Ishikawa (cell line): ENCODE results near the gene NTM.

ENCODE experiments used
- CEBPB ChIP-seq: IDR thresholded peaks from 2 replicates; pipeline ENCODE4 v1.6.1; 2012
- CREB1 ChIP-seq: IDR thresholded peaks from 2 replicates; pipeline ENCODE4 v1.6.1; 2012; ENCODE audit warnings: low read depth
- EGR1 ChIP-seq: IDR thresholded peaks from 2 replicates; pipeline ENCODE4 v1.6.1; 2012
- EP300 ChIP-seq: IDR thresholded peaks from 2 replicates; pipeline ENCODE4 v1.6.1; 2012; ENCODE audit warnings: borderline replicate concordance
- FOXM1 ChIP-seq: IDR thresholded peaks from 2 replicates; pipeline ENCODE4 v1.6.1; 2012; ENCODE audit warnings: low read depth, borderline replicate concordance
- NFIC ChIP-seq: IDR thresholded peaks from 2 replicates; pipeline ENCODE4 v1.6.1; 2012
- RAD21 ChIP-seq: IDR thresholded peaks from 2 replicates; pipeline ENCODE4 v1.6.1; 2012; ENCODE audit warnings: low read depth
- TAF1 ChIP-seq: IDR thresholded peaks from 2 replicates; pipeline ENCODE4 v1.6.1; 2012; ENCODE audit warnings: low read depth, mild to moderate bottlenecking
- TCF12 ChIP-seq: IDR thresholded peaks from 2 replicates; pipeline ENCODE4 v1.6.1; 2012; ENCODE audit warnings: low read depth
- TEAD4 ChIP-seq: IDR thresholded peaks from 2 replicates; pipeline ENCODE4 v1.6.1; 2012
- YY1 ChIP-seq: IDR thresholded peaks from 2 replicates; pipeline ENCODE4 v1.6.1; 2012; ENCODE audit warnings: low read depth
- ZBTB7A ChIP-seq: IDR thresholded peaks from 2 replicates; pipeline ENCODE4 v1.6.1; 2012; ENCODE audit warnings: low read depth
- TF ChIP-seq, protein P1 (sequence below): IDR thresholded peaks from 2 replicates; pipeline ENCODE4 v1.6.1; 2012; ENCODE audit warnings: low read depth, mild to moderate bottlenecking
- TF ChIP-seq, protein P2 (sequence below): IDR thresholded peaks from 2 replicates; pipeline ENCODE4 v1.6.1; 2012
- TF ChIP-seq, protein P3 (sequence below): IDR thresholded peaks from 2 replicates; pipeline ENCODE4 v1.6.1; 2012

NTM gene

DNA sequence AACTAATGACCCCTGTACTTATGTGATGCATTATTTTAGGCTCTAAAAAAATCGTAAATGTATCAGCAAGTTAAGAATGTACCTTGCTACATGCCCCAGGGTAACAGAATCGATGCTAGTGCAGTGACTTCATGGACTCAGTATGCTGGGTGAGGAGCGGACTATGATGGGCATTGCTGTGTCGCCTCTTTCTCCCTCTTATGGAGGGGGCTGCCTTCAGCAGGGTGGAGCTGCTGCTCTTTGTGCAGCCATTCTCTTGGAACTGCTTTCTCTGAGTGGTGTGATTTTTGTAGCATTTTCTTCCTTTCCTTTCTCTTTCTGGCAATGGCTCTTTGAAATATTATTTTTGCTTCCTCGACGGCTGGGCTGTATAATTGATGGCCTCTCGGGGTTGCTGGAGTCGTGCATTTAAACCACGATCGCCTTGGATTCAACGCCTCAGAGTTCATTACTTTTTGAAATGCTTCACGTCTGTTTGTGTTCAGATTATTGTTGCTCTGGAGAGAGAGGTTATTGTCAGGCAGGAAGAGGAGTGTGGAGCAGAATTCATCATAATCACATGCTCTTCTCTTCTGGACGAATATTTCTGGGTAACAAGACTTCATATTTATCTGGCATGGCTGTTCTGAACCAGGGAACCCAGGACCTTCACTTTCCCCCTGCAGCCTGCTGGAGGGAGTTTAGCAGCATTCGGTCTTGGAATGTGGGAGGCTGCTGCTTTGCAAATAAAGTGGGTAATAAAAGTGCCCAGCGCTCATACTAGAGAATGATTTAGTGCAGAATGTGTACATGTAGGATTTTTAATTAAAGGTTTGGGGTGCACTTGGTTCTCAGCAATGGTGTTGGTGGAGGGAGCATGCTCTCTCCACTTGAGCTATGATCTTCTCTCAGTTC lies 804.2 kb downstream of the NTM start:
- TF ChIP-seq CEBPB, result no peak
- TF ChIP-seq TEAD4, result no peak
- TF ChIP-seq FOXM1, result no peak
- TF ChIP-seq, protein P1, sequence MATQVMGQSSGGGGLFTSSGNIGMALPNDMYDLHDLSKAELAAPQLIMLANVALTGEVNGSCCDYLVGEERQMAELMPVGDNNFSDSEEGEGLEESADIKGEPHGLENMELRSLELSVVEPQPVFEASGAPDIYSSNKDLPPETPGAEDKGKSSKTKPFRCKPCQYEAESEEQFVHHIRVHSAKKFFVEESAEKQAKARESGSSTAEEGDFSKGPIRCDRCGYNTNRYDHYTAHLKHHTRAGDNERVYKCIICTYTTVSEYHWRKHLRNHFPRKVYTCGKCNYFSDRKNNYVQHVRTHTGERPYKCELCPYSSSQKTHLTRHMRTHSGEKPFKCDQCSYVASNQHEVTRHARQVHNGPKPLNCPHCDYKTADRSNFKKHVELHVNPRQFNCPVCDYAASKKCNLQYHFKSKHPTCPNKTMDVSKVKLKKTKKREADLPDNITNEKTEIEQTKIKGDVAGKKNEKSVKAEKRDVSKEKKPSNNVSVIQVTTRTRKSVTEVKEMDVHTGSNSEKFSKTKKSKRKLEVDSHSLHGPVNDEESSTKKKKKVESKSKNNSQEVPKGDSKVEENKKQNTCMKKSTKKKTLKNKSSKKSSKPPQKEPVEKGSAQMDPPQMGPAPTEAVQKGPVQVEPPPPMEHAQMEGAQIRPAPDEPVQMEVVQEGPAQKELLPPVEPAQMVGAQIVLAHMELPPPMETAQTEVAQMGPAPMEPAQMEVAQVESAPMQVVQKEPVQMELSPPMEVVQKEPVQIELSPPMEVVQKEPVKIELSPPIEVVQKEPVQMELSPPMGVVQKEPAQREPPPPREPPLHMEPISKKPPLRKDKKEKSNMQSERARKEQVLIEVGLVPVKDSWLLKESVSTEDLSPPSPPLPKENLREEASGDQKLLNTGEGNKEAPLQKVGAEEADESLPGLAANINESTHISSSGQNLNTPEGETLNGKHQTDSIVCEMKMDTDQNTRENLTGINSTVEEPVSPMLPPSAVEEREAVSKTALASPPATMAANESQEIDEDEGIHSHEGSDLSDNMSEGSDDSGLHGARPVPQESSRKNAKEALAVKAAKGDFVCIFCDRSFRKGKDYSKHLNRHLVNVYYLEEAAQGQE, result no peak
- no peak for TF ChIP-seq EGR1
- TF ChIP-seq YY1, result no peak
- TF ChIP-seq TCF12, result no peak
- no peak for TF ChIP-seq EP300
- TF ChIP-seq CREB1, result no peak
- TF ChIP-seq, protein P2, sequence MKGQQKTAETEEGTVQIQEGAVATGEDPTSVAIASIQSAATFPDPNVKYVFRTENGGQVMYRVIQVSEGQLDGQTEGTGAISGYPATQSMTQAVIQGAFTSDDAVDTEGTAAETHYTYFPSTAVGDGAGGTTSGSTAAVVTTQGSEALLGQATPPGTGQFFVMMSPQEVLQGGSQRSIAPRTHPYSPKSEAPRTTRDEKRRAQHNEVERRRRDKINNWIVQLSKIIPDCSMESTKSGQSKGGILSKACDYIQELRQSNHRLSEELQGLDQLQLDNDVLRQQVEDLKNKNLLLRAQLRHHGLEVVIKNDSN, result no peak
- TF ChIP-seq, protein P3, sequence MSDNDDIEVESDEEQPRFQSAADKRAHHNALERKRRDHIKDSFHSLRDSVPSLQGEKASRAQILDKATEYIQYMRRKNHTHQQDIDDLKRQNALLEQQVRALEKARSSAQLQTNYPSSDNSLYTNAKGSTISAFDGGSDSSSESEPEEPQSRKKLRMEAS, result no peak
- TF ChIP-seq RAD21, result no peak

DNA sequence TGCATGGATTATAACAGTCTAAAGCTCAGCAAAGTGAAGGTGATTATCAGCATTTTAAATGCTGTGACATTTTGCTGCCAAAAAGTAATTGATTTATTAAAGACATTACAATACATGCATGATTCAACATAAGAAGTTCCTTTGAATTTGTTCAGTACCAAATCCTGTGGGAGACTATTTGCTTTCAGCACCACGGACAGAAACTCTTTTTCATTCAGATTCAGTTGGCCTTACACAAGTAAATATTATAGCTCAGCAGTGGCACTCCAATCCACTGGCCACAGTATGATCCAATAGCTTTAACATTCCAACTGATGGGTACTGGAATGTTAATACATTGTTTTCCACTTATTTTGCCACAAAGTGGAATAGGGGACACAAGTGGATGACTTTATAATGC lies 806.7 kb downstream of the NTM start:
- TF ChIP-seq, protein P1, result peak; percentile 84
- TF ChIP-seq EGR1 (no peak), FOXM1 (no peak), RAD21 (no peak), EP300 (no peak), TAF1 (no peak), TEAD4 (no peak)

DNA sequence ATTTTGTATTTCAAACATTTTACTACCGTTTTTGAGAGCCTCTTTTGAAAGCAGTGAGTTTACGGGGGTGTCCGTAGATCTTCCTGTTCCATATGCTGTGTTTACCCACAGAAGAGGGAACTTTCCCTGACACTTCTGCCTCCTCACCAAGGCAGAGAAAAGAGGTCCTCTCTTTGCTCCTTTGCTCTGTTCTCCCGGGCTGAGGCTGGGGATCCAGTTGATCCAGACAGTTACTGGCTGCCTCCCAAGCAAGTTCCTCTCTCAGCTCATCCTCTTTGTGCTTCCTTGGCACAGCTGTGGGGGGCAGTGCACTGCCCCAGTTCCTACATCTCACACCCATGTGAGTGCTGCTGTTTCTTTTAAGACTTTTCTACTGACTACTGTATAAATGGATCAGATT lies 813.7 kb downstream of the NTM start:
- TF ChIP-seq TCF12, result no peak
- TF ChIP-seq CEBPB, result no peak
- TF ChIP-seq, protein P2, result no peak
- no peak for TF ChIP-seq TAF1
- TF ChIP-seq YY1, result no peak
- TF ChIP-seq FOXM1, result no peak
- no peak for TF ChIP-seq TEAD4
- TF ChIP-seq RAD21, result no peak
- no peak for TF ChIP-seq EP300

DNA sequence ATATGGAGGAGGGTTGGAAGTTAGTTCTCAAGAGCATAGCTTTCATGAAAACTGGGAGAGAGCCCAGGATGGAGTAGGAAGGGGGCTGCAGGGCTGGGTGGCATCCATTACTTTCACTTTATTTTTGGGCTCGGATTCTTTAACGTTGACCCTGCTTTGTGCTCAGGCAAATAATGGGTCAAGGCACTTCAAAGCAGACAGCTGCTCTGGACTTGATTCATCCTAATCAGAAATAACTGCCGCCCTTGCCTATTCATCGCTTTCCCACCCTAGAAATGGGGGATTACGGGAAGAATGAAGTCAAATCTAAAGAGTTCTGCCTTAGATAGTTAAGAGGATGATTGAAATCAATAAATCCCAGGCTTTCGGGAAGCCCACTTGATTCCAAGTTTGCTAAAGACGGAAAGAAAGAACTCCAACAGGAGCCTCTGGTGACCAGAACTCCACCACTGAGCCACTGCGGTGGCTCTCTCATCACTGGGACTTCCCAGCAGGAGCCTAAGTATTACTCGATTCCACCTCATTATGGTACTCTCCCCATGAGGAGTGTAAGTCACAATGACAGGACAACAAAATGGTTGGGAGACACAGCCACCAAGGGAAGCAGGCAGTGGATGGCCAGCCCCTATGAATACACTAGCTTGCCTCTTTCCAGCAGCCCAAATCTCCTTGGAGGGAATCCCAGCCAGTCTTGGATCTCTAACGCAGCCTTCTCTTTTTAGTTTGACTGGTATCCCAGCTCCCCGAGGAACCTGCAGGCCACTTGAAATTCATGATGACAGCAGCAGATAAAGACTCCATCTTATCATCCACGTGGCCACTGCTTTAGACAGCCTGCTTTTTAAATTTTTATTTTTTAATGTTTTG lies 815.5 kb downstream of the NTM start:
- TF ChIP-seq NFIC (no peak), TEAD4 (no peak), TCF12 (no peak), EP300 (no peak), ZBTB7A (no peak), TAF1 (no peak), FOXM1 (no peak), CREB1 (no peak), RAD21 (no peak)
- TF ChIP-seq, protein P3, result no peak

DNA sequence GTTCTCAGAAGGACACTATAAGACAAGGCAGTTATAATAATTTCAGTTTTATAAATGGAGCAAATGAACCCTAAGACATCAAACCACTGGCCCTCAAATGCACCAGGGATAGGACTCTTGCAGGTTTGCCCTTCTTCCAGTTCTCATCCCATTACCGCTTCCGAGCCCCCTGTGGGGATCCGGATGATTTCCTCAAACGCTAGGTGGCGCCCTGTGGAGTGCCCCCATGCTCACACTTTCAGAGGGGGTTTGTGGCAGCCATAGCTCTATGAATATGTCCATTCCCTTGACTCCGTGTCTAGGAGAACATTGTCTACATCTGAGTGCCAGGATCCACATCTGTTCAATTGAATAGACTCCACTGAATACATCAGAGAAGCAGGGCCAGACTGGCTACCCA lies 816.3 kb downstream of the NTM start:
- no peak for TF ChIP-seq EP300
- no peak for TF ChIP-seq NFIC
- no peak for TF ChIP-seq FOXM1
- TF ChIP-seq TAF1, result no peak
